ENCODE results near the gene SNX3. TPM values are rescaled to one million over a fixed set of nuclear protein-coding genes. Genes with fewer than 3 reads are reported as not detected.

The SNX3 gene
- total and polyA plus RNA-seq, 2 donors (not counting 1 experiment from before 2014, with no cell fraction given) = 96.0 to 130 TPM

DNA sequence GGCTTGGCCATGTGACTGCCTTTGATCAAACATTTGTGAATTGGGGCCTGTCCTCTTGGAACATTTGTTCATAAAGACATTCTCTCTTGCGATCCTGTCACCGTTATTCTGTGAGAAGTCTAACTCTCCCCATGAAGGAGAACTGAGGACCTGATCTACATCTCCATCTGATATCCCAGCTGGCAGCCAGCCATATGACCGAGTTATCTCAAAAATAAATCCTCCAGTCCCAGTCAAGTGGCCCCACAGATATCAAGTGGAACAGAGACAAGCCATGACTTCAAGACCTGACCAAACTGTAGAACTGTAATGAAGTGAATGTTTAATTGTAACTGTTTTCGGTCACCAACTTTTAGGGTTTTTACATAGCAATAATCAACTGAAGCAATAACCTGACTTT is 25.7 kb downstream of the SNX3 start:
- intact Hi-C loops (cut with micrococcal nuclease) = no loop called here
- no peak overlapping the region for H3K27ac ChIP-seq (ENCODE audit: low read length in 2 of 2)
- Mint-ChIP-seq H3K27me3 (no peaks in the 10 kb centered on the region), H3K4me1 (peaks cover 42% of the 10 kb centered on the region), H3K4me3 (no peak overlapping the region), H3K27ac (no peak overlapping the region), H3K9me3 (ENCODE audit: insufficient read depth) (no peaks in the 10 kb centered on the region)
- no peaks in the 10 kb centered on the region for H3K4me1 ChIP-seq (ENCODE audit: control insufficient read depth in 2 of 2, insufficient read depth in 2 of 2, low read length in 2 of 2)
- no peak overlapping the region for H3K4me2 ChIP-seq (replicated peaks; ENCODE audit: low read depth, low read length, poor library complexity, severe bottlenecking)
- H3K79me2 ChIP-seq (ENCODE audit: control insufficient read depth, insufficient read depth, low read length) = peaks cover 95% of the 10 kb centered on the region
- peaks cover 98% of the 10 kb centered on the region for H4K20me1 ChIP-seq (ENCODE audit: control insufficient read depth, insufficient read depth, low read length, poor library complexity, severe bottlenecking)
- ChIA-PET CTCF (no interaction called here), POLR2A (no interaction called here)
- H3K9ac ChIP-seq (ENCODE audit: low read length) = no peak overlapping the region
- no peak for DNase-seq
- no peaks in the 10 kb centered on the region for H3K9me3 ChIP-seq (ENCODE audit: control extremely low read depth in 1 of 3, control insufficient read depth in 2 of 3, insufficient read depth in 1 of 3, low read length in 2 of 3)
- ATAC-seq (ENCODE audit: low read depth) = no peak
- no peak overlapping the region for H3K4me3 ChIP-seq (ENCODE audit: control extremely low read depth in 1 of 5, extremely low read depth in 1 of 5, insufficient read depth in 1 of 5, low read depth in 2 of 5, low read length in 4 of 5)
- H3K27me3 ChIP-seq (replicated peaks in 1 of 4; ENCODE audit: control extremely low read depth in 1 of 4, control insufficient read depth in 3 of 4, insufficient read depth in 4 of 4, low read length in 3 of 4) = no peaks in the 10 kb centered on the region
- H2AFZ ChIP-seq (ENCODE audit: insufficient read depth, low read depth, low read length, poor library complexity, severe bottlenecking) = no peak overlapping the region
- H3K36me3 ChIP-seq (replicated peaks in 1 of 2; ENCODE audit: control extremely low read depth in 1 of 2, control insufficient read depth in 1 of 2, extremely low read depth in 1 of 2, insufficient read depth in 2 of 2, low read length in 1 of 2) = peaks cover 5 to 46% of the 10 kb centered on the region in 2 experiments
- no peak for TF ChIP-seq EZH2 (IDR thresholded peaks at IDR 0.05; ENCODE audit: borderline replicate concordance, insufficient read depth, low read depth, low read length, poor library complexity, severe bottlenecking)
- TF ChIP-seq, protein P1, sequence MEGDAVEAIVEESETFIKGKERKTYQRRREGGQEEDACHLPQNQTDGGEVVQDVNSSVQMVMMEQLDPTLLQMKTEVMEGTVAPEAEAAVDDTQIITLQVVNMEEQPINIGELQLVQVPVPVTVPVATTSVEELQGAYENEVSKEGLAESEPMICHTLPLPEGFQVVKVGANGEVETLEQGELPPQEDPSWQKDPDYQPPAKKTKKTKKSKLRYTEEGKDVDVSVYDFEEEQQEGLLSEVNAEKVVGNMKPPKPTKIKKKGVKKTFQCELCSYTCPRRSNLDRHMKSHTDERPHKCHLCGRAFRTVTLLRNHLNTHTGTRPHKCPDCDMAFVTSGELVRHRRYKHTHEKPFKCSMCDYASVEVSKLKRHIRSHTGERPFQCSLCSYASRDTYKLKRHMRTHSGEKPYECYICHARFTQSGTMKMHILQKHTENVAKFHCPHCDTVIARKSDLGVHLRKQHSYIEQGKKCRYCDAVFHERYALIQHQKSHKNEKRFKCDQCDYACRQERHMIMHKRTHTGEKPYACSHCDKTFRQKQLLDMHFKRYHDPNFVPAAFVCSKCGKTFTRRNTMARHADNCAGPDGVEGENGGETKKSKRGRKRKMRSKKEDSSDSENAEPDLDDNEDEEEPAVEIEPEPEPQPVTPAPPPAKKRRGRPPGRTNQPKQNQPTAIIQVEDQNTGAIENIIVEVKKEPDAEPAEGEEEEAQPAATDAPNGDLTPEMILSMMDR (IDR thresholded peaks at IDR 0.05) = no peak
- WGBS (ENCODE audit: insufficient coverage) = no CpG with 5 or more reads among the region's 4 CpGs

DNA sequence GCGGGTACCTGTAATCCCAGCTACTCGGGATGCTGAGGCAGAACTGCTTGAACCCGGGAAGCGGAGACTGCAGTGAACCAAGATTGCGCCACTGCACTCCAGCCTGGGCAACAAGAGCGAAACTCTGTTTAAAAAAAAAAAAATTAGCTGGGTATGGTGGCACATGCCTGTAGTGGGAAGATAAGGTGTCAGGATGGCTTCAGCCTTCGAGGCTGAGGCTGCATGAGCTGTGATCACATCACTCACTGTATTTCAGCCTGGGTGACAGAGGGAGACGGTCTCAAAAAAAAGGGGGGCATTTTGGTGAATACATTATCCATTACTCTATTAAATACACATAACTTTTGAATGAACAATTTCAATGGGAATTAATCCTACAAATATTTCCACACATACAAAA is 32.4 kb downstream of the SNX3 start:
- H3K9ac ChIP-seq (ENCODE audit: low read length) = no peak overlapping the region
- ChIA-PET CTCF (interaction anchor here (0.7 kb wide), 1 partner anchor 298 kb away, joined by 3 read pairs; no protein-coding TSS in a partner anchor), POLR2A (no interaction called here)
- H3K4me1 Mint-ChIP-seq = peaks cover 32% of the 10 kb centered on the region
- H3K27ac ChIP-seq (ENCODE audit: low read length in 2 of 2) = no peak overlapping the region
- H3K4me1 ChIP-seq (ENCODE audit: control insufficient read depth in 2 of 2, insufficient read depth in 2 of 2, low read length in 2 of 2) = no peaks in the 10 kb centered on the region
- H3K4me3 ChIP-seq (ENCODE audit: control extremely low read depth in 1 of 5, extremely low read depth in 1 of 5, insufficient read depth in 1 of 5, low read depth in 2 of 5, low read length in 4 of 5) = no peak overlapping the region
- ATAC-seq (ENCODE audit: low read depth) = no peak
- no peaks in the 10 kb centered on the region for H3K27me3 Mint-ChIP-seq
- WGBS (ENCODE audit: insufficient coverage) = 98% methylated on average over 6 of the region's 8 CpGs
- peaks cover 8 to 28% of the 10 kb centered on the region in 2 experiments for H3K36me3 ChIP-seq (replicated peaks in 1 of 2; ENCODE audit: control extremely low read depth in 1 of 2, control insufficient read depth in 1 of 2, extremely low read depth in 1 of 2, insufficient read depth in 2 of 2, low read length in 1 of 2)
- H3K9me3 ChIP-seq (ENCODE audit: control extremely low read depth in 1 of 3, control insufficient read depth in 2 of 3, insufficient read depth in 1 of 3, low read length in 2 of 3) = no peaks in the 10 kb centered on the region
- intact Hi-C loops (cut with micrococcal nuclease) = no loop called here
- no peaks in the 10 kb centered on the region for H3K27me3 ChIP-seq (replicated peaks in 1 of 4; ENCODE audit: control extremely low read depth in 1 of 4, control insufficient read depth in 3 of 4, insufficient read depth in 4 of 4, low read length in 3 of 4)
- DNase-seq = no peak
- H4K20me1 ChIP-seq (ENCODE audit: control insufficient read depth, insufficient read depth, low read length, poor library complexity, severe bottlenecking) = peaks cover 99% of the 10 kb centered on the region
- H3K27ac Mint-ChIP-seq = no peak overlapping the region
- H3K4me2 ChIP-seq (replicated peaks; ENCODE audit: low read depth, low read length, poor library complexity, severe bottlenecking) = no peak overlapping the region
- TF ChIP-seq, protein P1 (IDR thresholded peaks at IDR 0.05) = no peak
- TF ChIP-seq EZH2 (IDR thresholded peaks at IDR 0.05; ENCODE audit: borderline replicate concordance, insufficient read depth, low read depth, low read length, poor library complexity, severe bottlenecking) = no peak
- peaks cover 93% of the 10 kb centered on the region for H3K79me2 ChIP-seq (ENCODE audit: control insufficient read depth, insufficient read depth, low read length)
- no peaks in the 10 kb centered on the region for H3K9me3 Mint-ChIP-seq (ENCODE audit: insufficient read depth)
- H2AFZ ChIP-seq (ENCODE audit: insufficient read depth, low read depth, low read length, poor library complexity, severe bottlenecking) = no peak overlapping the region
- H3K4me3 Mint-ChIP-seq = no peak overlapping the region

All from B cell (primary cell).